Ectodermal cell (in vitro differentiated cells): ENCODE results near the gene ENDOU.
A peak's percentile ranks its signal among the peaks of the same experiment; 100 is the strongest.

Experiments used
- H3K27ac ChIP-seq: 2 replicates; pipeline ENCODE4 v1.7.0; 2013; ENCODE audit warnings: mild to moderate bottlenecking, low read depth, low read length; ENCODE audit not compliant: insufficient read depth, poor library complexity, severe bottlenecking
- H3K27me3 ChIP-seq: 2 replicates; pipeline ENCODE4 v1.7.0; 2013; ENCODE audit warnings: mild to moderate bottlenecking, low read length; ENCODE audit not compliant: insufficient read depth, control insufficient read depth, poor library complexity, severe bottlenecking
- H3K36me3 ChIP-seq: one replicate; pipeline ENCODE4 v1.7.0; 2013; ENCODE audit warnings: low read length; ENCODE audit not compliant: control insufficient read depth, insufficient read depth
- H3K4me1 ChIP-seq: one replicate; pipeline ENCODE4 v1.7.0; 2013; ENCODE audit warnings: low read length; ENCODE audit not compliant: control insufficient read depth, insufficient read depth
- H3K4me3 ChIP-seq: 2 replicates; pipeline ENCODE4 v1.7.0; 2013; ENCODE audit warnings: low read depth, low read length, control low read depth; ENCODE audit not compliant: insufficient read depth
- H3K9me3 ChIP-seq: 2 replicates; pipeline ENCODE4 v1.7.0; 2013; ENCODE audit warnings: mild to moderate bottlenecking, low read length, moderate library complexity; ENCODE audit not compliant: control insufficient read depth
- WGBS, 2 experiments: methylation state at CpG; one replicate each; pipeline ENCODE4 v1.1.7; 2013; ENCODE audit warnings: missing lambda C conversion rate in 2 of 2; 5-methylcytosine and 5-hydroxymethylcytosine counted together

ENDOU gene

DNA sequence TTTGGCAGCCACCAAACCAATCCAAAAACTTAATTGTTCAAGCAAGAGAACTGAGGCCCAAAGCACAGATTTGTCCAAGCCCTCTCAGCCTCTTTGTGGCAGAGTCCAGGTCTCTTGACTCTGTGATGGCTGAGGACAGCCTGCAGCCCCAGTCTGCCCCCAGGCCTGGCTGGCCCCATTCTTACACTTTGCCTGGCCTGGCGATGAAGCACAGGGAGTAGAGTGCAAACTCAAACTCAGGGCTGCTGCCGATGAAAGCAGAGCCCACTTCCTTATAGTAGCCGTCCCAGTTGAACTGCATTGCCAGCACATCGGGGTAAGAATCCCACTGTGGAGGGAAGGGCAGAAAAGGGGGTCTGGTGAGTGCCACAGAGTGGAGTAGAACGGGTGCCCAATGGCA, 13.8 kb downstream of the ENDOU start:
- Histone ChIP-seq H3K27me3 (peaks cover under 1% of the 10 kb centered on the region), H3K36me3 (no peaks in the 10 kb centered on the region), H3K9me3 (no peaks in the 10 kb centered on the region), H3K4me1 (no peaks in the 10 kb centered on the region), H3K4me3 (no peak overlapping the region), H3K27ac (no peak overlapping the region)
- 88 to 89% methylated on average over 5 of the region's 5 CpGs for WGBS, 2 experiments

GRCh38 chr12:47710278-47710677, 15.0 kb downstream of the ENDOU start:
- no peaks in the 10 kb centered on the region for H3K9me3 ChIP-seq
- no peaks in the 10 kb centered on the region for H3K27me3 ChIP-seq
- no peaks in the 10 kb centered on the region for H3K36me3 ChIP-seq
- H3K4me3 ChIP-seq, result no peak overlapping the region
- H3K27ac ChIP-seq, result no peak overlapping the region
- H3K4me1 ChIP-seq, result no peaks in the 10 kb centered on the region

DNA sequence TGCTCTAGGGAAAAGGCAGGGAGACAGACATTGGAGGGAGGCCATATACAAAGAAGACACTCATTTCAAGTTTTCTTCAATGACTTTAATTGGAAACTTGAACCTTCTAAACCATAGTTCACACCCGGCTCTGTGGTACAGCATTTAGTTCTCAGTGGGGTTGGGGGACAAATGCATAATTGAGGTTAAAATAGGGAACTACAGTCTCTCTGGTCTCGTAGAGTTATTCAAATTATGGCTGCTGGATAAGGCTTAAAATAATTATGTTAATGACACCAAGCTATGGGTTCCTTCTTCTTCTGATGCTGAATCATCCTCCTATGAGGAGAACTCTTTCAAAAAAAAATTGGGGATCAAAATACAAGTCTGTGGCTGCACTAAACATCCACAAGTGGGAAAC, 15.6 kb downstream of the ENDOU start:
- H3K36me3 ChIP-seq, result no peaks in the 10 kb centered on the region
- no peaks in the 10 kb centered on the region for H3K9me3 ChIP-seq
- no peaks in the 10 kb centered on the region for H3K4me1 ChIP-seq
- H3K27me3 ChIP-seq, result no peaks in the 10 kb centered on the region
- 94 to 97% methylated on average over 2 of the region's 2 CpGs for WGBS, 2 experiments
- H3K27ac ChIP-seq, result no peak overlapping the region
- no peak overlapping the region for H3K4me3 ChIP-seq

- Histone ChIP-seq H3K36me3 (no peaks in the 10 kb centered on the region), H3K4me1 (no peaks in the 10 kb centered on the region), H3K27ac (no peak overlapping the region), H3K9me3 (no peaks in the 10 kb centered on the region), H3K4me3 (no peak overlapping the region), H3K27me3 (no peaks in the 10 kb centered on the region)
- WGBS, 2 experiments, result 91 to 95% methylated on average over 4 of the region's 4 CpGs
These were observed 16.1 kb downstream of the ENDOU start for GRCh38 chr12:47709237-47709636.

DNA sequence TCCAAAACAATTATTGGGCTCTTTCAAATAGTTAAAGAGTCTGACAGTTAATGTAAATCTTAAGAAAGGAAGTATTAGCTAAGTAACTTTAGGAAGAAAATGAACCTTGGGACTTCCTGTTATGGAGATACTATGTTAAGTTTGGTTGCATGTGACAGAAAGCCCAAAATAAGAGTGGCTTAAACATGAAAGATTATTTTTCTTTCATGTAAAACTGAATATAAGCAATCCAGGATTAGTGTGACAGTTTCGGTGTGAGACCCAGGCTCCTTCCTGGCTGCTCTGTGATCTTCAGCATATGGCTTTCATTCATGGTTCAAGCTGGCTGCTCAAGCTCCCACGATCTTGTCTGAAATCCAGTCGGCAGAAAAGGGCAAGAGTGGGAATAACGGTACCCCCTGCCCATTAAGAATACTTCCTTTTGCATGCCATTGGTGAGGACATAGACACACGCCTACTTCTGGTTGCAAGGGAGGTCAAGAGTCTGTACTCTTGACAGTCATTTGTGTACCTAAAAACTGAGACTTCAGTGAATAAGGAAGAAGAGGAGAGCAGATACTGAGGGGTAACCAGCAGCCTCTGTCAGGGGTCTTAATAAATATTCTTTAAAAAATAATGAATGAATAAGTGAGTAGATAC, 17.3 kb downstream of the ENDOU start:
- H3K36me3 ChIP-seq, result no peaks in the 10 kb centered on the region

GRCh38 chr12:47707355-47707754, 17.9 kb downstream of the ENDOU start:
- no peaks in the 10 kb centered on the region for H3K9me3 ChIP-seq
- H3K4me3 ChIP-seq, result no peak overlapping the region
- H3K4me1 ChIP-seq, result no peaks in the 10 kb centered on the region
- no peaks in the 10 kb centered on the region for H3K27me3 ChIP-seq
- H3K36me3 ChIP-seq, result no peaks in the 10 kb centered on the region
- H3K27ac ChIP-seq, result no peak overlapping the region

More for the DNA sequence above, 17.3 kb downstream of the ENDOU start:
- H3K9me3 ChIP-seq, result no peaks in the 10 kb centered on the region
- H3K27me3 ChIP-seq, result no peaks in the 10 kb centered on the region
- no peak overlapping the region for H3K4me3 ChIP-seq
- H3K27ac ChIP-seq, result no peak overlapping the region
- WGBS, 2 experiments, result 84 to 89% methylated on average over 5 of the region's 5 CpGs
- H3K4me1 ChIP-seq, result no peaks in the 10 kb centered on the region

DNA sequence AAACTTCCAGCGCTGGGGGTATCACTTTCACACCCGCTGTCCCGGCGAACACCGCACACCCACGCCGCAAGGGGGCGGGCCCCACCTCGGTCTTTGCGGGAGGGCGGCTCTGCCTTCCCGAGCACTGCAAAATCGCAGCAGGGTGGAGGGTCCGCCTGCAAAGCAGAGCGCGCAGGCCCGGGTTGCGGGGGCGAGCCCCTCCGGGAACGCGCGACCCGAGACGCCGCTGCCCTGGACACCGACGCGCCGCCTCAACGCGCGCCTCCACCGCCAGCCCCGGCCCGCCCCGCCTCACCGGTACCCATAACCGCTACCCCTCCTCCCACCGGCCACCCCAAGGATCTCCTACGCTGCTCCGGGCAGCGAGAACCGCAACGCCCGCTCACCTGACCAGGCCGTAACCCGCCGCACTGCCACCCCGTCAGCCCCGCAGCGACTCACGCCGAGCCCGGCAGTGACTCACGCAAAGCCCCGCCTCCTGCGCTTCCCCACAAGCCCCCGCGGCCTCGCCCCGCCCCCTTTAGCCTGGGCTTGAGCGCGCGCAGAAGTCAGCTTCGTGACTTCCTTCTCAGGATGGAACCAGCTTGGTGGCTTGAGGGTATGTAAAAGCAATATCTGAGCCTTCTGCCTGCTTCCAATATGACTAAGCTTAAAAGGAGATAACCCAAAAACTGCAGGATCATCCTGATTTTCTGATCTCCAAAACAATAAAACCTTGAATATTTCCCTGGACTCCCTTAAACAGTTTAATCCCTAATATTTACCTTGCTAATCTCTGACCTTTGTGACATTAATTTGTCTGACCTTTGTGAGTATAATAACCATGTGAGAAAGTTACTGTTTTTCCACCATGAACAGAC, 19.5 kb downstream of the ENDOU start, which contains the start of gene RPAP3:
RPAP3 (minus strand) TSS at position 465 of the 860 bp plus-strand sequence. CDS start 3,190 bp downstream, outside the sequence.
- Histone ChIP-seq H3K27ac (peak within 1 kb of the TSS; percentile 78), H3K9me3 (no peaks in the 10 kb centered on the region), H3K36me3 (peaks cover 2% of the 10 kb centered on the region), H3K4me3 (peak within 1 kb of the TSS; percentile 81), H3K27me3 (no peaks in the 10 kb centered on the region), H3K4me1 (no peaks in the 10 kb centered on the region)
- WGBS, 2 experiments, result 0% methylated on average over 66 of the region's 66 CpGs

DNA sequence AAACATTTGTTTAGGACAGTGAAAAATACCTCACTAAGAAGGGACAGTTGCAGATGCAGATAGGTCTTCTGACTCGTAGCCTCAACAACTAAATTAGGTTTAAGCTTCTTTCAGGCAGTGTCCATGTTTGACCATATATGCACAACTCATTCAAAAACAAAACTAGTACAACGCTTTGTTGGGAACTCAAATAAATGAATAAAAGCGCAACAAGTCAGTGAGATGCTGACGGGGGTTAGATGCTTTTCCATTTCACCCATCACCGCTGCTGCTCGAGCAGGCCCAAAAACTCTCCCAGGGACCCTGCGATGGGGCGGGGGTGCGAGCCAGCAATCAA, 20.1 kb downstream of the ENDOU start:
- peaks cover 5% of the 10 kb centered on the region for H3K36me3 ChIP-seq
- 11 to 13% methylated on average over 9 of the region's 9 CpGs for WGBS, 2 experiments
- H3K27ac ChIP-seq, result peak overlapping the region; percentile 78

GRCh38 chr12:47704719-47705118, 20.6 kb downstream of the ENDOU start:
- no peak overlapping the region for H3K27ac ChIP-seq
- H3K4me1 ChIP-seq, result no peaks in the 10 kb centered on the region
- peak overlapping the region; percentile 81 for H3K4me3 ChIP-seq
- H3K27me3 ChIP-seq, result no peaks in the 10 kb centered on the region
- 91 to 93% methylated on average over 9 of the region's 9 CpGs for WGBS, 2 experiments
- peaks cover 5% of the 10 kb centered on the region for H3K36me3 ChIP-seq
- H3K9me3 ChIP-seq, result no peaks in the 10 kb centered on the region

More for the DNA sequence above, 20.1 kb downstream of the ENDOU start:
- no peaks in the 10 kb centered on the region for H3K27me3 ChIP-seq
- H3K4me1 ChIP-seq, result no peaks in the 10 kb centered on the region
- H3K4me3 ChIP-seq, result peak overlapping the region; percentile 81
- no peaks in the 10 kb centered on the region for H3K9me3 ChIP-seq

GRCh38 chr12:47700263-47700662, 25.0 kb downstream of the ENDOU start:
- WGBS, 2 experiments, result 93 to 100% methylated on average over 1 to 2 of the region's 2 CpGs
- H3K27me3 ChIP-seq, result no peaks in the 10 kb centered on the region
- H3K27ac ChIP-seq, result no peak overlapping the region
- H3K4me3 ChIP-seq, result no peak overlapping the region
- H3K4me1 ChIP-seq, result no peaks in the 10 kb centered on the region
- H3K9me3 ChIP-seq, result no peaks in the 10 kb centered on the region
- peaks cover 9% of the 10 kb centered on the region for H3K36me3 ChIP-seq
